ENCODE measurements around the gene TSPAN2.
A peak's percentile ranks its signal among the peaks of the same experiment; 100 is the strongest.

Gene TSPAN2

DNA sequence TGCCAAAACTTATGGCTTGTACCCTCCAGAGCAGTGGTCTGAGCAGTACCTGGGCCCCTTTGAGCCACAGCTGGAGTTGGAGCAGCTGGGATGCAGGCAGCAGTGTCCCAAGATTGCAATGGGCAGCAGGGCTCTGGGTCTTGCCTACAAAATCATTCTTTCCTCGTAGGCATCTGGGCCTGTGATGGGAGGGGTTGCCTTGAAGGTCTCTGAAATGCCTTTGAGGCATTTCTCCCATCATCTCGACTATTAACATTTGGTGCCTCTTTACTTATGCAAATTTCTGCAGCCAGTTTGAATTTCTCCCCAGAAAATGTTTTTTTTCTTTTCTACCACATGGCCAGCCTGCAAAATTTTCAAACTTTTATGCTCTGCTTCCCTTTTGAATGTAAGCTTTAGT is 31.0 kb upstream of the TSPAN2 start:
- TF ChIP-seq CREB1 (IDR thresholded peaks at IDR 0.05; ENCODE audit: low read depth) (no peak), MAX (IDR thresholded peaks at IDR 0.05) (no peak), EP300 (IDR thresholded peaks at IDR 0.05; ENCODE audit: borderline replicate concordance) (no peak), YY1 (IDR thresholded peaks at IDR 0.05; ENCODE audit: low read depth) (no peak), TCF12 (IDR thresholded peaks at IDR 0.05; ENCODE audit: low read depth) (no peak), TAF1 (IDR thresholded peaks at IDR 0.05; ENCODE audit: low read depth) (no peak), NFIC (IDR thresholded peaks at IDR 0.05) (no peak)

GRCh38 chr1:115118611-115119010 is 29.3 kb upstream of the TSPAN2 start:
- TF ChIP-seq FOXM1 (IDR thresholded peaks at IDR 0.05; ENCODE audit: borderline replicate concordance, low read depth) (no peak), TAF1 (IDR thresholded peaks at IDR 0.05; ENCODE audit: low read depth) (no peak), NFIC (IDR thresholded peaks at IDR 0.05) (no peak), ZBTB7A (IDR thresholded peaks at IDR 0.05; ENCODE audit: low read depth) (no peak), TCF12 (IDR thresholded peaks at IDR 0.05; ENCODE audit: low read depth) (no peak), CREB1 (IDR thresholded peaks at IDR 0.05; ENCODE audit: low read depth) (no peak), USF1 (IDR thresholded peaks at IDR 0.05) (no peak), TEAD4 (IDR thresholded peaks at IDR 0.05) (no peak), EP300 (IDR thresholded peaks at IDR 0.05; ENCODE audit: borderline replicate concordance) (no peak), MAX (IDR thresholded peaks at IDR 0.05) (no peak), RAD21 (IDR thresholded peaks at IDR 0.05; ENCODE audit: low read depth) (no peak), YY1 (IDR thresholded peaks at IDR 0.05; ENCODE audit: low read depth) (no peak), EGR1 (IDR thresholded peaks at IDR 0.05) (no peak), CEBPB (IDR thresholded peaks at IDR 0.05) (no peak)
- TF ChIP-seq, protein P1, sequence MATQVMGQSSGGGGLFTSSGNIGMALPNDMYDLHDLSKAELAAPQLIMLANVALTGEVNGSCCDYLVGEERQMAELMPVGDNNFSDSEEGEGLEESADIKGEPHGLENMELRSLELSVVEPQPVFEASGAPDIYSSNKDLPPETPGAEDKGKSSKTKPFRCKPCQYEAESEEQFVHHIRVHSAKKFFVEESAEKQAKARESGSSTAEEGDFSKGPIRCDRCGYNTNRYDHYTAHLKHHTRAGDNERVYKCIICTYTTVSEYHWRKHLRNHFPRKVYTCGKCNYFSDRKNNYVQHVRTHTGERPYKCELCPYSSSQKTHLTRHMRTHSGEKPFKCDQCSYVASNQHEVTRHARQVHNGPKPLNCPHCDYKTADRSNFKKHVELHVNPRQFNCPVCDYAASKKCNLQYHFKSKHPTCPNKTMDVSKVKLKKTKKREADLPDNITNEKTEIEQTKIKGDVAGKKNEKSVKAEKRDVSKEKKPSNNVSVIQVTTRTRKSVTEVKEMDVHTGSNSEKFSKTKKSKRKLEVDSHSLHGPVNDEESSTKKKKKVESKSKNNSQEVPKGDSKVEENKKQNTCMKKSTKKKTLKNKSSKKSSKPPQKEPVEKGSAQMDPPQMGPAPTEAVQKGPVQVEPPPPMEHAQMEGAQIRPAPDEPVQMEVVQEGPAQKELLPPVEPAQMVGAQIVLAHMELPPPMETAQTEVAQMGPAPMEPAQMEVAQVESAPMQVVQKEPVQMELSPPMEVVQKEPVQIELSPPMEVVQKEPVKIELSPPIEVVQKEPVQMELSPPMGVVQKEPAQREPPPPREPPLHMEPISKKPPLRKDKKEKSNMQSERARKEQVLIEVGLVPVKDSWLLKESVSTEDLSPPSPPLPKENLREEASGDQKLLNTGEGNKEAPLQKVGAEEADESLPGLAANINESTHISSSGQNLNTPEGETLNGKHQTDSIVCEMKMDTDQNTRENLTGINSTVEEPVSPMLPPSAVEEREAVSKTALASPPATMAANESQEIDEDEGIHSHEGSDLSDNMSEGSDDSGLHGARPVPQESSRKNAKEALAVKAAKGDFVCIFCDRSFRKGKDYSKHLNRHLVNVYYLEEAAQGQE (IDR thresholded peaks at IDR 0.05; ENCODE audit: low read depth), result no peak

DNA sequence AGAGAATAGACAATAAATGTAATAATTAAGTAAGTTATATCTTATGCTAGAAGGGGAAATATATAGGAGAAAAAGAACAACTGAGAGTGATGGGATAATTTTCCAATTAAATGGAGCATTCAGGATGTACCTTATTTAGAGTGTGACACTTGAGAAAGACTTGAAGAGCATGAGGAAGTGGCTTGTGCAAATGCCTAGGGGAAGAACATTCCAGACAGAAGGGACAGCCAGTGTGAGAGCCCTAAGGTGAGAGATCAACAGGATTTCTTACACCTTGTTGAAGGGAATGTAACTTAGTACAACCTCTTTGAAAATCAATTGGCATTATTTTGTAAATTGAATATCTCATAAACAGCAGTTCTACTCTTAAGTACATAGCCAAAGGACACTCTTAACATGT is 28.8 kb upstream of the TSPAN2 start:
- TF ChIP-seq MAX (IDR thresholded peaks at IDR 0.05) (peak; percentile 36; the same call in 1 of the 2 replicates), EP300 (IDR thresholded peaks at IDR 0.05; ENCODE audit: borderline replicate concordance) (no peak)

GRCh38 chr1:115117298-115117697 is 28.0 kb upstream of the TSPAN2 start:
- TF ChIP-seq EP300 (IDR thresholded peaks at IDR 0.05; ENCODE audit: borderline replicate concordance) (peak; percentile 66; the same call in 1 of the 2 replicates), MAX (IDR thresholded peaks at IDR 0.05) (peak; percentile 26; the same call in 1 of the 2 replicates), USF1 (IDR thresholded peaks at IDR 0.05) (no peak), YY1 (IDR thresholded peaks at IDR 0.05; ENCODE audit: low read depth) (no peak), EGR1 (IDR thresholded peaks at IDR 0.05) (no peak), CREB1 (IDR thresholded peaks at IDR 0.05; ENCODE audit: low read depth) (no peak), NFIC (IDR thresholded peaks at IDR 0.05) (peak; percentile 54; the same call in 1 of the 2 replicates), CEBPB (IDR thresholded peaks at IDR 0.05) (no peak), TEAD4 (IDR thresholded peaks at IDR 0.05) (peak; percentile 79), TAF1 (IDR thresholded peaks at IDR 0.05; ENCODE audit: low read depth) (no peak), ZBTB7A (IDR thresholded peaks at IDR 0.05; ENCODE audit: low read depth) (no peak), RAD21 (IDR thresholded peaks at IDR 0.05; ENCODE audit: low read depth) (peak; percentile 6; the same call in 1 of the 2 replicates), TCF12 (IDR thresholded peaks at IDR 0.05; ENCODE audit: low read depth) (peak; percentile 66; the same call in 1 of the 2 replicates), FOXM1 (IDR thresholded peaks at IDR 0.05; ENCODE audit: borderline replicate concordance, low read depth) (no peak; the same call in 1 of the 2 replicates)
- TF ChIP-seq, protein P1 (IDR thresholded peaks at IDR 0.05; ENCODE audit: low read depth), result no peak

- TF ChIP-seq, protein P1 (IDR thresholded peaks at IDR 0.05; ENCODE audit: low read depth), result no peak
- TF ChIP-seq TCF12 (IDR thresholded peaks at IDR 0.05; ENCODE audit: low read depth) (no peak), ZBTB7A (IDR thresholded peaks at IDR 0.05; ENCODE audit: low read depth) (no peak), CREB1 (IDR thresholded peaks at IDR 0.05; ENCODE audit: low read depth) (no peak), EGR1 (IDR thresholded peaks at IDR 0.05) (no peak), TAF1 (IDR thresholded peaks at IDR 0.05; ENCODE audit: low read depth) (no peak), TEAD4 (IDR thresholded peaks at IDR 0.05) (no peak), USF1 (IDR thresholded peaks at IDR 0.05) (no peak), CEBPB (IDR thresholded peaks at IDR 0.05) (no peak), YY1 (IDR thresholded peaks at IDR 0.05; ENCODE audit: low read depth) (no peak), EP300 (IDR thresholded peaks at IDR 0.05; ENCODE audit: borderline replicate concordance) (no peak), RAD21 (IDR thresholded peaks at IDR 0.05; ENCODE audit: low read depth) (no peak), FOXM1 (IDR thresholded peaks at IDR 0.05; ENCODE audit: borderline replicate concordance, low read depth) (no peak), NFIC (IDR thresholded peaks at IDR 0.05) (no peak)
Measured at GRCh38 chr1:115116512-115116911, 27.2 kb upstream of the TSPAN2 start.
